ENCODE data around the gene DNAH10.
"Not testable (repeated sequence)": the region's sequence is repeated elsewhere in the genome, so short reads cannot be mapped to it uniquely, and the experiment has no call there.

Gene DNAH10

DNA sequence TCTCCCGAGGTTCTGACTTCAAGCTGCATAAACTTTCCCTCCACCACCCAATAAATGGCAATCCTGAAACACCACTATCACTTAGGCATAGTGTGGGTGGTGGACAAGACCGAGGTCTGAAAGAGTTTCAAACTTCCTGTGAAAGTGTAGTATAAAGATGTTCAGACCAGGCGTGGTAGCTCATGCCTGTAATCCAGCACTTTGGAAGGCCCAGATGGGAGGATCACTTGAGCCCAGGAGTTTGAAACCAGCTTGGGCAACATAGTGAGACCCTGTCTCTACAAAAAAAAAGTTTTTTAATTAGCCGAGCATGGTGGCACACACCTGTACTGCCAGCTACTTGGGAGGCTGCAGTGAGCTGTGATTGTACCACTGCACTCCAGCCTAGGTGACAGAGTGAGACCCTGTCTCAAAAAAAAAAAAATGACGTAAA is 148.7 kb downstream of the DNAH10 start:
- DNase-seq: no peak

DNA sequence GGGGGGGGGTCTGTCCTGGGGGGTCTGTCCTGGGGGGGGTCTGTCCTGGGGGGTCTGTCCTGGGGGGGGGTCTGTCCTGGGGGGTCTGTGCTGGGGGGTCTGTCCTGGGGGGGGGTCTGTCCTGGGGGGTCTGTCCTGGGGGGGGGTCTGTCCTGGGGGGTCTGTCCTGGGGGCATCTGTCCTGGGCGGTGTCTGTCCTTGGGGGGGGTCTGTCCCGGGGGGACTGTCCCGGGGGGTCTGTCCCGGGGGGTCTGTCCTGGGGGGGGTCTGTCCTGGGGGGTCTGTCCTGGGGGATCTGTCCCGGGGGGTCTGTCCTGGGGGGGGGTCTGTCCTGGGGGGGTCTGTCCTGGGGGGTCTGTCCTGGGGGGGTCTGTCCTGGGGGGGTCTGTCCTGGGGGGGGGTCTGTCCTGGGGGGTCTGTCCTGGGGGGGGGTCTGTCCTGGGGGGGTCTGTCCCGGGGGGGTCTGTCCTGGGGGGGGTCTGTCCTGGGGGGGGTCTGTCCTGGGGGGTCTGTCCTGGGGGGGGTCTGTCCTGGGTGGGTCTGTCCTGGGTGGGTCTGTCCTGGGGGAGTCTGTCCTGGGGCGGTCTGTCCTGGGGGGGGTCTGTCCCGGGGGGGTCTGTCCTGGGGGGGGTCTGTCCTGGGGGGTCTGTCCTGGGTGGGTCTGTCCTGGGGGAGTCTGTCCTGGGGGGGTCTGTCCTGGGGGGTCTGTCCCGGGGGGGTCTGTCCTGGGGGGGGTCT is 149.7 kb downstream of the DNAH10 start:
- DNase-seq: not testable (repeated sequence)

GRCh38 chr12:123912415-123913380 is 150.6 kb downstream of the DNAH10 start:
- no peak for DNase-seq

GRCh38 chr12:123914726-123915333 is 152.7 kb downstream of the DNAH10 start:
- DNase-seq: no peak

GRCh38 chr12:123916729-123917128 is 154.6 kb downstream of the DNAH10 start:
- DNase-seq: no peak

- DNase-seq: no peak
Observed at GRCh38 chr12:123917337-123917850, 155.3 kb downstream of the DNAH10 start.

DNA sequence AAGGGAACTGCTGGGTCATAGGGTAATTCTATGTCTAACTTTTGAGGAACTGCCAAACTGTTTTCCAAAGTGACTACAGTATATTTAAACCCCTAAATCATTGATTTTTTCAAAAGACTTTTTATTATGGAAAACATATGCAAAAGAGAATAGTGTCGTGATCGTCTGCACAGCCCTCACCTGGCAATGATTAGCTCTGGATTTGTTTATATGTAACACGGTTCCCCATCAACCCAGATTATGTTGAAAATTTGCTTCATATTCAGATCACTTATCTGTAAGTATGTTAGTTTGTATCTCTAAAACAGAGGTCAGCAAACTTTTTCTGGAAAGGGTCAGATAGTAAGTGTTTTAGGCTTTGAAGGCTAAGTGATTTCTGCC is 157.9 kb downstream of the DNAH10 start:
- DNase-seq: no peak

DNA sequence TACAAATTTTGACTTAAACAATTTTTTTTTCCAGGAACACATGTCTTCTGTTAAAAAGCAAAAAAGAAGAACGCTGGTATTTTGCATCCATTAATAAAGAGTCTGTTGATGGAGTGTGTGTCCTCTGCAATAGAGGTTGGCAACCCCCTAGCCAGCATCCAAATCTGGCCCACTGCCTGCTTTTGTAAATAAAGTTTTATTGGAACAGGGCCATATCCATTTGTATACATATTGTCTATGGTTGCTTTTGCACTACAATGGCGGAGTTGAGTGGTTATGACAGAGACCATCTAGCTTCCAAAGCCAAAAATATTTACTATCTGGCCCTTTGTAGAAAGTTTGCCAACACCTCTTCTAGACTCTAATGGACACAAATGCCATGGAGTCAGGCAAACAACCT is 160.9 kb downstream of the DNAH10 start:
- DNase-seq: no peak

DNA sequence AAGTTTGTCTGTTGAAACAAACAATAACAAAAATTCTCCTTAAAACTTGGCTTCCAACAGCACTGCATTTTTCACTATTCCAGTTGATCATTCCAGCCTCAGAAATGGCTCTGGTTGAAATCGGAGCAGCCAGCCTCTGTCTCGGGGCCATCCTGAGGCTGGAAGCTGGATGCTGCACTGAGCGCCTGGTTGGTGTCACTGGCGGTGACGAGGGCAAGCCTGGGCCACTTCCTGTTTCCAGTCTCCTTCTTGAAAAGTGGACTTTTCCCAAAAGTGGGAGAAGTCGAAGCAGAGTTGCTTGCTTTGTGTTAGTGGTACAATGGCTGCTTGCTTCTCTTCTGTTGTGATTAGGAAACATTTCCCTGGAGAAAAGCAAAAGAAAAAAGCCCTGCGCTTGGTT is 161.8 kb downstream of the DNAH10 start:
- no peak for DNase-seq

DNA sequence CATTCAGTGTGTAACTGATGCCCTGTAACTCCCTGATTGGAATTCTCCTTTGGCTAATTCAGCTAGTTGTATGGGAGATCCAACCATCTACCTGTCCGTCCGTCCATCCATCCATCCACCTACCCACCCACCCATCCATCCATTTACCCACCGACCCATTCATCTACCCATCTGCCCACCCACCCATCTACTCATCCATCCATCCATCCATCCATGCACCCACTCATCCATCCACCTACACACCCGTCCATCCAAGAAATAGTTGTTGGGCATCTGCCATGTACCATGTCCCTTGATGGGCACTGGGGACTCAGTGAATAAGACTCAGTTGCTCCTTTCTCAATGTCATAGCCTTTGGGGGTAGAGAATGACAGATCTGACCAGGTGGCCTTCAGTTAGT is 162.4 kb downstream of the DNAH10 start:
- no peak for DNase-seq

DNA sequence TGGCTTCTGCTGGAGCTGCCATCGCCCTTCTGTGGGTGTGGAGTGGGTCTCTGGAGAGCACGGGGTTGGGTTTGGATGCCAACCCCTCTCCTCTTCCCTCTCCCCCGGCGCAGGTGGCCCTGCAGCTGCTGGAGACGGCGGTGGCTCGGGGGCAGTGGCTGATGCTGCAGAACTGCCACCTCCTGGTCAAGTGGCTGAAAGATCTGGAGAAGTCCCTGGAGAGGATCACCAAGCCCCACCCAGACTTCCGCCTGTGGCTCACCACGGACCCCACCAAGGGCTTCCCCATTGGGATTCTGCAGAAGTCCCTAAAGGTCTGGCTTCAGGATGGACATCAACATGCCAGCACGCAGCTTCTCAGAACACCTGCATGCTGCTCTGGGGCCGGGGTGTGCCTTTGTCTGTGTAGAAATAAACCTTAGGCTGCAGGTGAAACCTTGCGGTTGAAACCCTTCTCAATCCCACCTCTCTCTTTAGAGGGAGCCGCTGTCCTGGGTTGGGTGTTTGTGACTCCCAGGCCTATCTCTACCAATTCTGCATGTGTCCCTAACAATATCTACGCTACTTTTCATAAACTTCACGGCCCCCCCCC is 166.3 kb downstream of the DNAH10 start:
- DNase-seq: no peak

DNA sequence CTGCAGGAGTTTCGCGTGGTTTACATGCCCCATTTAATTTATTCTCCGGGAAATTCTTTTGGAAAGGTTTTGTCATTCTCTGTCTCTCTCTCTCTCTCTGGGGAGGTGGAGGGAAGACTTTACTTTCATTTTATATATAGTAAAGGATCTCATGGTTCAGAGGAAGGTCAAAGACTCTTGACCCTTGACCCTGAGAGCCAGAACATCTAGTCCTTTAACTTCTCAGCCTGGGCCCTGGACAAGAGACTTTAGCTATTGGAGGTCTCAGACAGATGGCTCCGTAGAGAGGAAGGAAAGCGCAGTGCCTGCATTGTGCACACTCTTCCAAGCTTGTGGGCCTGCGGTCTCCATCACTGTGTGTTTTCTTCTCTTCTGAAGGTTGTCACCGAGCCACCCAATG is 166.8 kb downstream of the DNAH10 start:
- DNase-seq: no peak

DNA sequence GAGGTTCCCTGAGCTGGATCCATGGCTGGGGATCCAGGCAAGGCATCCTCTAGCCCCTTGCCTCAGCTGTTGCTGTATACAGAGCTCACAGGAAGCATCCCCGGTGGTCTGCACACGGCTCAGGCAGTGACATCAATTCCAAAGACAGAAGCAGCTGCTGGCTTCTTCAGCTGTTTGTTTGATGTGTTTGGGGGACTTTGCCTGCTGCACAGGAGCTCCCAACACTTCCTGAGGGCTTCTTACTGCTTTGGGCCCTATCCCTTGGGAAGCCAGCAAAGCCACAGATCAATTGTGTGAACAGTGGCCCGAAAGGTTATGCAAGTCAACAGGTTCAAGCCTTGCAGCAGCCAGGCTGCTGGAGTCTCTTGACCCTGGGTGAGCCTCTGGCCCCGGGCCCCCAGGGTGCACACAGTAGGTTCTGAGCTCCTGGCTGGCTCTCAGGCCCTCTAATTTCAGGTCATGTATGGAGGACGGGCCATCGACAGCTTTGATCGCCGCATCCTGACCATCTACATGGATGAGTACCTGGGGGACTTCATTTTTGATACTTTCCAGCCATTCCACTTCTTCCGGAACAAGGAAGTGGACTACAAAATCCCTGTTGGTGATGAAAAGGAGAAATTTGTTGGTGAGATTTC is 168.0 kb downstream of the DNAH10 start:
- DNase-seq: no peak

GRCh38 chr12:123931686-123932321 is 169.7 kb downstream of the DNAH10 start:
- DNase-seq: no peak

DNA sequence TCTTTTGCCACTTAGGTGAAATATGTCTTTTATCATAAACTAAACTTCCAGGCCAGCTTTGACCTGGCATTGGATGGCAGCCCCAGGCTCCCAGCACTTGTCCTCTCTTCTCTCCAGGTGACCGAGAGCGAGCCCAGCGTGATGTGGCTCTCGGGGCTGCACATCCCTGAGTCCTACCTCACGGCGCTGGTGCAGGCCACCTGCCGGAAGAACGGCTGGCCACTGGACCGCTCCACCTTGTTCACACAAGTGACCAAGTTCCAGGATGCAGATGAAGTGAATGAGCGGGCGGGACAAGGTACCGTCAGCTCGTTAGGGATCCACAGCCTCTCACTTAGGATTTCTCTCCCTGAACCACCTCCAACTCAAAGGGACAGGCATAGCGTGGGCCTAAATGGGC is 171.1 kb downstream of the DNAH10 start:
- DNase-seq: no peak

DNA sequence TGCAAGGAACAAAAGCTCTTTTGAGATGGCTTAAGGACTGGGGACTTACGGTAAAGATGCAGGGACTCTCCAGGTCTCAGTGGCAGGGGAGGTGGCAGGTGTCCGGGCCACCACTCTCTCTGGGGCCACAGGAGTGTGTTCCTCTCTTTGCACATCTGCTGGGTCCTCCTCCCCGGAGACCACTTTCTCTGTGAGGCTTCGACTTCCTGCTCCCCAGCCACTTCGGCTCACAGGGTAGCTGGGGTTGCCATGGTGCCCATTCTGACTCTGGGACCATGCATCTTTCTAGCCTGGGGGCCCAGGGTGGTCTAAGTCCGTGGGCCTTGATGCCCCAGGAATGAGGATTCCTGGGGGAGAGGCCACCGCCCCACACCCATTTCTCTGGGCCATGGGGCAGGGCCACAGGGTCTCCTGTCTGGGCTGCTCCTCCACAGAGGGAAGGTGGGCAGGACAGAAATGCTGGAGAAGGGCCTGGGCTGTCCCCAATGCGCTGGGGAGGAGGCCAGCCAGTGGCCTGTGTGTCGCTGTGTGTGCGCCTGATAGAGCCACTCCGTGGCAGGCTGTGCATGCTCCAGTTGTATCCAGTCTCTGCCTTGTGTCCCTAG is 172.0 kb downstream of the DNAH10 start:
- DNase-seq: no peak

DNA sequence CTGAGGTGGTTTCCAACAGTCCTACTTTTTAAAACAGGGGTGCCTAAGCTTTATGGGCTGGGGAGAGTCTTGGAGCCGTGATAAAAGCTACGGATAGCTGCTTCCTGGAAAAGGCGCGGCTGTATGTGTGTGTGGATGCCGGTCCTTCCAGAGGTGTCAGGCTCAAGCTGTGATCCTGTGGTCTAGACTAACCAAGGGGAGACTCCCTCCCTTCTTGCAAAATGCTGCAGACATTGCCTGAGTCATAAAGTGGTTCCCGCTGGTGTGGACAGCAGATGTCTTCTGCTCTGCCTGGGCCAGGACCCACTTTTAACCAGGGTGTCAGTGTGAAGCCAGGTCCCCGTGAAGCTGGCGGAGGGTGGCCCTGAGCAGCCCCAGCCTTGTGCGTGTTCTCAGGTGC is 172.7 kb downstream of the DNAH10 start:
- no peak for DNase-seq

DNA sequence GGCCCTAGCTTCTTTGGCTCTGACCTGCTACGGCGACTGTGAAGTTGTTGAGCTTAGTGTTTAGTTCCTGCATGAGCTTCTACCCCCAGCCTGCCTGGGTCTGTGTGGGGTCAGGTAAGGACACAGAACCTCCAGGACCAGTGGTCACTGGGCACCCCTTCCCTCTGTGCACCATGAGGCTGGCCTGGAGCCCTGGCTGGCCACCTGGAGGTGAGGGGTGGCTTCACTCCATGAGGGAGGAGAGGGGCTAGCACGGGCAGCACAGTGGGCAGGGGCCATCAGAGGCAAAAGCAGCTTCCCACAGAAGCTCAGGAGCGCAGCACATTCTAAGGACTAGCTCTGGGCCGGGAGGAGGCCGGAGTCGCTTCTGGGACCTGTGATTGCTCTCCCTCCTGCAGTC is 173.9 kb downstream of the DNAH10 start:
- DNase-seq: no peak

DNA sequence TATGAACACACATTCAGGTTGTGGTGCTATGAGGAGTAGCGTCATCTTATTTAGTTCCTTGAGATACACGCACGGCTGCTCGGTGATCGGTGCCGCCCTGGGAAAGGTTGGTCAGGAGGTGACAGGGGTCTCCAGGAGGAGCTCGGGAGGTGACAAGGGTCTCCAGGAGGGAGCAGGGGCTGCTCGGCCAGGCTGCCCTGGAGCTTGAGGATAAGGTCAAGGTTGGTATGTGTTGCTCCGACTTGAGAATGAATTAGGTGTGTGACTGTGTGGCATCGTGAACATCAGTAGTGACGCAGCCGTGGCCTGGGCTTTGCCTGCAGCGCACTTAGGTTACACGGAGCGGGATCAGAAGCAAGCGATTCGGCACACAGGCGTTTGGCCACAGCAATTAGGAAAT is 174.4 kb downstream of the DNAH10 start:
- no peak for DNase-seq

DNA sequence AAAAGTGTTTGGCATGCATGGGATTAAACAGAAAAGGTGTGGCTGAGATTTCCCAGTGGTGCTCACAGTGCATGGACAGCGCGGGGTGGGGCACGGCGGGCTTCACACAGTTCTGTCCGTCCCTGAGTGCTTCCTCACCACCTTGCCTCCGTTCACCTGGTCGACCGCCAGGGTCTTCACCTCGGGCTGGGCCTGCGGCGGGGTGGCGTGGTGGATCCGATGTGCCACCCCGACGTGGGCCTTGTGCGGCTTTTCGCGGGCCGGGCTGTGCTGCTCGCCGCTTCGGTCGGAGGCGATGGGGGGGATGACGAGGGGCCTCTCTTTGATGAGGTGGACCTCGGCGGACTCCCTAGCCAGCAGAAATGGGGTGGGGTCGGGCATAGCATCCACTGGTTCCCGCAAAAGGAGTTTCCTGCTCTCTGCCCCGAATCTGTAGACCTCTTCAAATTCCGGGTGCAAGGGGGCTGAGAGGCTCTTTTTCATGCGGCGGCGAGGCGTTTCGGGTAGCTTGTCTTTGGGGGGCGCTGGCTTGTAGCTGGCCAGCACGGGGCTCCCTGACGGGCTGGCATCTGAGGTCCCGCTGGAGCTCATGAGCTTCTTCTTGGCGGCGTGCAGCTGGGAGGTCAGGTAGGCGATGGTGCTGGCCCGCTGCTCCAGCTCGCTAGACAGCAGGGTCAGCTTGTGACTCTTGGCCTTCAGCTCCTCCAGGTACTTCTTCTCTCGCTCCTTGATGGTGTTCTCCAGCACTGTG is 175.0 kb downstream of the DNAH10 start:
- DNase-seq: no peak

Measured in T1000 (cell line).